ENCODE results near the gene HSPH1.
"Not testable (repeated sequence)": the region's sequence is repeated elsewhere in the genome, so short reads cannot be mapped to it uniquely, and the experiment has no call there.

Gene HSPH1

DNA sequence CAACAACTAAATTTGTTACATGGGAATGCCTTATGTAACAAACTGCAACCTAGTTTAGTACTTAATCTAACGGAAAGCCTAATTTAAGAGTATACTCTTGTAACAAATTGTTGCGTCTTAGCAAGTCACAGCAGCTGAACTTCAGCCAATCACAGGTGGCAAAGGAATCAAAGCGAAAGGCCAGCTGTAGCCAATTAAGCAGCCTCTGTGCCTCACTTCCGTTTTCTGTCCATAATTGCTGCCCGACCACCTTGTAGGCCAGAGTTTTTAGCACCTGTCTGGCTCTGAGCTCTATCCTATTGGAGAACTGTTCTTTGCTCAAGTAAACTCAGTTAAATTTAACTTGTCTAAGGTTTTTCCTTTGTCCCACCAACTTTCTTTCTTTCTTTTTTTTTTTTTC is 18.1 kb upstream of the HSPH1 start:
- TF ChIP-seq, protein P1, sequence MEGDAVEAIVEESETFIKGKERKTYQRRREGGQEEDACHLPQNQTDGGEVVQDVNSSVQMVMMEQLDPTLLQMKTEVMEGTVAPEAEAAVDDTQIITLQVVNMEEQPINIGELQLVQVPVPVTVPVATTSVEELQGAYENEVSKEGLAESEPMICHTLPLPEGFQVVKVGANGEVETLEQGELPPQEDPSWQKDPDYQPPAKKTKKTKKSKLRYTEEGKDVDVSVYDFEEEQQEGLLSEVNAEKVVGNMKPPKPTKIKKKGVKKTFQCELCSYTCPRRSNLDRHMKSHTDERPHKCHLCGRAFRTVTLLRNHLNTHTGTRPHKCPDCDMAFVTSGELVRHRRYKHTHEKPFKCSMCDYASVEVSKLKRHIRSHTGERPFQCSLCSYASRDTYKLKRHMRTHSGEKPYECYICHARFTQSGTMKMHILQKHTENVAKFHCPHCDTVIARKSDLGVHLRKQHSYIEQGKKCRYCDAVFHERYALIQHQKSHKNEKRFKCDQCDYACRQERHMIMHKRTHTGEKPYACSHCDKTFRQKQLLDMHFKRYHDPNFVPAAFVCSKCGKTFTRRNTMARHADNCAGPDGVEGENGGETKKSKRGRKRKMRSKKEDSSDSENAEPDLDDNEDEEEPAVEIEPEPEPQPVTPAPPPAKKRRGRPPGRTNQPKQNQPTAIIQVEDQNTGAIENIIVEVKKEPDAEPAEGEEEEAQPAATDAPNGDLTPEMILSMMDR (IDR thresholded peaks at IDR 0.05; ENCODE audit: low read depth, low read length, missing control alignments): no peak
- no peak for DNase-seq (ENCODE audit: low read depth)
- no peak overlapping the region for H3K4me3 ChIP-seq (ENCODE audit: low read depth, low read length)
- in situ Hi-C loops (cut with HindIII; ENCODE audit: low sequenced_read_pairs): no loop called here

DNA sequence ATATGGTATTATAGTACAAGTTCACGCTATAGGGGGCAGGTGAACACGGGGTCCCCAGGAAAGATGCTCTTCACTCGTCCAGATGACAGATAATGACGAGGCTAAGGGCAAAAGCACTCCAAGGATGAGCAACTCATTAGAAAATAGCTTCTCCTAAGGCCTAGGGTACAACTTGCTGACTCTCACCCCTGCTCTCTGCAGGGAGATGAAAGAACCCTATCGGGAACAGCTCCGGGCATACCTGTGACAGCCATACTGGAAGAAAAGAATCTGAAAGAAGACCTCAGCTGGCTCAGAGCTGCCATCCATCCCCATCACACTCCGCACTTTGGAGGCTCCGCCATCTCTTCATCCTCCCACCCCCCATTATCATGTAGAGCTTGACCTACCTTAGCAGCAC is 17.5 kb upstream of the HSPH1 start:
- in situ Hi-C loops (cut with HindIII; ENCODE audit: low sequenced_read_pairs): no loop called here
- no peak for DNase-seq (ENCODE audit: low read depth)
- no peak overlapping the region for H3K4me3 ChIP-seq (ENCODE audit: low read depth, low read length)
- TF ChIP-seq, protein P1 (IDR thresholded peaks at IDR 0.05; ENCODE audit: low read depth, low read length, missing control alignments): no peak

- in situ Hi-C loops (cut with HindIII; ENCODE audit: low sequenced_read_pairs); DNase-seq (ENCODE audit: low read depth); H3K4me3 ChIP-seq (ENCODE audit: low read depth, low read length): not testable (repeated sequence)
These were observed 16.2 kb upstream of the HSPH1 start for GRCh38 chr13:31177813-31178495.

GRCh38 chr13:31175847-31176532 is 14.3 kb upstream of the HSPH1 start:
- in situ Hi-C loops (cut with HindIII; ENCODE audit: low sequenced_read_pairs): no loop called here
- DNase-seq (ENCODE audit: low read depth): no peak
- TF ChIP-seq, protein P1 (IDR thresholded peaks at IDR 0.05; ENCODE audit: low read depth, low read length, missing control alignments): no peak

DNA sequence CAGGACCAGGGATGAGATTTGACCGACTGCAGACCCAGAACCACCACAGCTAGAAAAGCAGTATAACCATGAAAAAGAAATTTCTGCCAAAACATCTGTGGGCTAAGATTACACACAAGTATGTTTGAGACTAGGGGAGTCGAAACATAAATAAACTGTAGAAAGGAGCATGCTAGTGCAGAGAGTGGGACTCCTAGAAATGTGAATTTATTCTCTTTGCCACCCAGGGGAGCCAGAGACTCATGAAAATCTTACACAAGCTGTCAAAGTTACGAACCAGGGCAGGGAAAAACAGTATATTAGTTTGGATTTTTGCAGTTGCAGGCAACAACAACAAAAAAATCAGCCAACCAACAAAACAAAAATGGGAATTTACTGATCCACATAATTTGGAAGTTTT is 12.3 kb upstream of the HSPH1 start:
- DNase-seq (ENCODE audit: low read depth): peak; percentile 55
- TF ChIP-seq, protein P1 (IDR thresholded peaks at IDR 0.05; ENCODE audit: low read depth, low read length, missing control alignments): peak; percentile 45
- H3K4me3 ChIP-seq (ENCODE audit: low read depth, low read length): no peak overlapping the region
- in situ Hi-C loops (cut with HindIII; ENCODE audit: low sequenced_read_pairs): no loop called here

More at GRCh38 chr13:31175847-31176532, 14.3 kb upstream of the HSPH1 start:
- no peak overlapping the region for H3K4me3 ChIP-seq (ENCODE audit: low read depth, low read length)

DNA sequence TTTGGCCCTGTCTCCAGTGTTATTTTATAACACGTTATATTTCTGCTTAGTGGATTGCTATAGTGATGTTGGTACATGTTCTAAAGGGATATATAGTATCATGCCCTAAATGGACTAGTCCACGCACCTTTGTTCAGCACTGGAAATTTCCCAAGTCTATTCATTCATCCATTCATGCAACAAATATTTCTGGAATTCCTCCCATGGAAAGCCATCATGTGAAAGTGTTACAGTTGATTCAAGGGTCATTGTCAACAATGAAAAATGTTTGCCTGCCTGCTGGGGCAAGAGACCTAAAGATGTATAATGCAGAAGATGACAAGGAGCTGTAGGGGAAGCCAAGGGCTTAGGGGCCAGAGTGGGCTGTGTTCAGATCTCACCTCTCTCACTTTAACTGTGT is 10.8 kb upstream of the HSPH1 start:
- TF ChIP-seq, protein P1 (IDR thresholded peaks at IDR 0.05; ENCODE audit: low read depth, low read length, missing control alignments): no peak
- H3K4me3 ChIP-seq (ENCODE audit: low read depth, low read length): no peak overlapping the region
- in situ Hi-C loops (cut with HindIII; ENCODE audit: low sequenced_read_pairs): no loop called here
- DNase-seq (ENCODE audit: low read depth): peak; percentile 80

GRCh38 chr13:31172001-31172400 is 10.3 kb upstream of the HSPH1 start:
- TF ChIP-seq, protein P1 (IDR thresholded peaks at IDR 0.05; ENCODE audit: low read depth, low read length, missing control alignments): no peak
- no peak overlapping the region for H3K4me3 ChIP-seq (ENCODE audit: low read depth, low read length)
- in situ Hi-C loops (cut with HindIII; ENCODE audit: low sequenced_read_pairs): no loop called here
- DNase-seq (ENCODE audit: low read depth): no peak

All from astrocyte of the cerebellum (primary cell).